NCI-H2081 treated with DMSO at 0.1 percent for 48 hours (cell line): ENCODE data around the gene R3HDM2.
"Not testable (repeated sequence)": the region's sequence is repeated elsewhere in the genome, so short reads cannot be mapped to it uniquely, and the experiment has no call there.

ENCODE experiments used
- DNase-seq: peaks from one replicate; lab custom pipeline; 2025; lab: John Stamatoyannopoulos, UW

The R3HDM2 gene

GRCh38 chr12:57426948-57427347 lies 3.9 kb downstream of the R3HDM2 start:
- DNase-seq: not testable (repeated sequence)

DNA sequence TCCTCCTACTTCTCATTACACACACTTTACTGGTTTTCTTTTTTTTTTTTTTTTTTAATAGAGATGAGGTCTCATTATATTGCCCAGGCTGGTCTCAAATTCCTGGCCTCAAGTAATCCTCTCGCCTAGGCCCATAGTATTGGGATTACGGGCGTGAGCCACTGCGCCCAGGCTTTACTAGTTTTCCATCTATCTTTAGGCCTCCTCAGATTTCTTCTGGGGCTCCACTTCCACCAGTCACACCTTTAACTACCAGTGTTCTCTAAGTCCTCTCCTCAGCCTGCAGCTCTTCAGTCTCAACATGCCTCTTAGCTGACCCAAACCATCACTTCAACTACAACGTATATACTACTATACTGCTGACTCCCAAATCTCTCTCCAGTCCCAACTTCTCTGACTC lies 10.4 kb downstream of the R3HDM2 start:
- DNase-seq: no peak

- DNase-seq: no peak
Measured at GRCh38 chr12:57419495-57419894, 11.3 kb downstream of the R3HDM2 start.

DNA sequence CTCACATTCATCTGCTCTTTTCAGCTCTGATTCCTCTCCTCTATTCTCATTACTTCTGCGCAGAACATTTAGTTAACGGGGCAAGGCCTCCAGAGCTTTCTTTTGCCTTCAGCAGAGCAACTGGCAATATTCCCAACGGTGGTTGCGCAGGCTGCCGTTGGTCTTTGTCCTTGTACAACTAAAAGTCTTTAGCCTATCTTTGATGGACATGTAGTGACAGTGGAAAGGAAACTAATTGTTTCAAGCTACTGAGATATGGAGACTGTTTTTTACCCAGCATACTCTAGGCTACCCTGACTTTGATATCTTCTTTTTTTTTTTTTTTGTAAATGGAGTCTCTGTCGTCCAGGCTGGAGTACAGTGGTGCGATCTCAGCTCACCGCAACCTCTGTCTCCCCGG lies 12.6 kb downstream of the R3HDM2 start:
- no peak for DNase-seq

DNA sequence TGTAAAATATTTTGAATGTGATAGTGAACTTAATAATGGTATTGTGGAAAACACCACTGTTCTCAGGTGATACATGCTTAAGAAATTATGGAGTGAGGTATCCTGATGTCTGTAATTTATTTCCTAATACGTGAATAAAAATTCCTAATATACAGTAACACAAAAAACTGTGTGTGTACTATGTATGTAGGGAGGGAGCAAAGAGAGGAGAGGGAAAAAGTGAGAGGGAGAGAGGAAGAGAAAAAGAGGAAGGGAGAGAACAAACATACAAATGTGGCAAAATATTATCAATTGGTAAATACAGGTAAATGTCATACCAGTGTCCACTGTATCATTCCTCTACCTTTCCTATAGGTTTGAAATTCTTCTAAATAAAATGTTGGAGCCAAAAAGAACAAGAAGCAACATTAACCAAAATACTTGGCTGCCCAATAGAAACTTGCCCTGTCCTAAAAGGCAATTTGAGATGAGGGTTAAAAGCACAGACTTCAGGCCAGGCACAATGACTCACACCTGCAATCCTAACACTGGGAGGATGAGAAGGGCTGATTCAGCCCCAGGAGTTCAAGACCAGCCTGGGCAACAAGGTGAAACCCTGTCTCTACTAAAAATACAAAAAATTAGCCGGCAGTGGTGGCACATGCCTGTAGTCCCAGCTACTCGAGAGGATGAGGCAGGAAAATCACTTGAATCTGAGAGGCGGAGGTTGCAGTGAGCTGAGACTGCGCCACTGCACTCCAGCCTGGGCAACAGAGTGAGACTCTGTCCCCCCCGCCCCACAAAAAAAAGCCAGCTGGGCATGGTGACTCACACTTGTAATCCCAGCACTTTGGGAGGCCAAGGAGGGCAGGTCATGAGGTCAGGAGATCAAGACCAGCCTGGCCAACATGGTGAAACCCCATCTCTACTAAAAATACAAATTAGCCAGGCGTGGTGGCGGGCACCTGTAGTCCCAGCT lies 14.5 kb downstream of the R3HDM2 start:
- no peak for DNase-seq

DNA sequence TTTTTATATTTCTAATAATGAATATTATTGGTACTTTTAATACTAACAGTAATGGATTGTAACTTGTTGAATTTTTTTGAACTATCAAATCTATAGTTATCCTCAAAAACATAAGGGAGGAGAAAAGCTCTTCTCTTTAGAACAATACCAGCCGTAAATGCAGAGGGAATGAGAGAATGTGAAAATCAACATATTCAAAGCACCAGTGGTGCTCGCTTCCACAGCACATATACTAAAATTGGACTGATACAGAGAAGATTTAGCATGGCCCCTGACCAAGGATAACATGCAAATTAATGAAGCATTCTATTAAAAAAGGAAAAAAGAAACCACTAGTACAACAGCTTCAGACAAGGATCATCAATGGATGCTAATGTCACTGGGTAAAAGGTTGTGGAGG lies 15.8 kb downstream of the R3HDM2 start:
- DNase-seq: no peak

DNA sequence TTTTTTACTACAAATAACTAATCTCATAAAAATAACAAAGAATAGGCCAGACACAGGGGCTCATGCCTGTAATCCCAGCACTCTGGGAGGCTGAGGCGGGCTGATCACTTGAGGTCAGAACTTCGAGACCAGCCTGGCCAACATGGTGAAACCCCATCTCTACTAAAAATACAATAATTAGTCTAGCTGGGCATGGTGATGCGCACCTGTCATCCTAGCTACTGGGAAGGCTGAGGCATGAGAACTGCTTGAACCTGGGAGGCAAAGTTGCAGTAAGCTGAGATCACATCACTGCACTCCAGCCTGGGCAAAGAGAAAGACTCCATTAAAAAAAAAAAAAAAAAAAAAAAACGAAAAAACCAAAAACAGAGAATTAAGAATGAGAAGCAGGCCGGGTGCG lies 16.7 kb downstream of the R3HDM2 start:
- not testable (repeated sequence) for DNase-seq

- DNase-seq: no peak
Measured at GRCh38 chr12:57410534-57410933, 20.3 kb downstream of the R3HDM2 start.

DNA sequence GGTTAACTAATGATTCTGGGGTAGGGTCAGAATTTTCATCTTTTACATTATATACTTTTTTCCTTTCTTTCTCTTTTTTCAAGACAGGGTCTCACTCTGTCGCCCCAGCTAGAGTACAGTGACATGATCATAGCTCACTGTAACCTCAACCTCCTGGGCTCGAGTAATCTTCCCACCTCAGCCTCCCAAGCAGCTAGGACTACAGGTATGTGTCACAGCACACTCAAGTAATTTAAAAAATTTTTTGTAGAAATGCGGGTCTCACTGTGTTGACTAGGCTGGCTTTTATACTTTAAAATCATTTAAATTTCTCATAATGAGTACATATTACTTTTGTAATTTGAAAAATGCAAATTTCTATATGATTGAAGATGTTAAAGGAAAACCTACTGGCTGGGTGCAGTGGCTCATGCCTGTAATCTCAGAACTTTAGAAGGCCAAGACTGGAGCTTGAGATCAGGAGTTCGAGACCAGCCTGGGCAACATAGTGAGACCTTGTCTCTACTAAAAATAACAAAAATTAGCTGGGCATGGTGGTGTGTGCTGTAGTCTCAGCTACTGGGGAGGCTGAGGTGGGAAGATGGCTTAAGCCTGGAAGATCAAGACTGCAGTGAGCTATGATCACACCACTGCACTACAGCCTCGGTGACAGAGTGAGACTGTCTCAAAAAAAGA lies 25.7 kb downstream of the R3HDM2 start:
- no peak for DNase-seq

DNA sequence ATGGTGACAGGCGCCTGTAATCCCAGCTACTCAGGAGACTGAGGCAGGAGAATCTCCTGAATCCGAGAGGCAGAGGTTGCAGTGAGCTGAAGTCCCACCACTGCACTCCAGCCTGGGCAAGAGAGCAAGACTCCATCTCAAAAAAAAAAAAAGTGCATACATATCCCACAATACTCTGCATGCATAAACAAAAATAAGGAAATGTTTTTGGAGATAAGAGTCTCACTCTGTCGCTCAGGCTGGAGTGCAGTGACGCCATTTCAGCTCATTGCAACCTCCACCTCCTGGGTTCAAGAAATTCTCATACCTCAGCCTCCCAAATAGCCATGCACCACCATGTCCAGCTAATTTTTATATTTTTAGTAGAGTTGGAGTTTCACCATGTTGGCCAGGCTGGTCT lies 28.7 kb downstream of the R3HDM2 start:
- not testable (repeated sequence) for DNase-seq

DNA sequence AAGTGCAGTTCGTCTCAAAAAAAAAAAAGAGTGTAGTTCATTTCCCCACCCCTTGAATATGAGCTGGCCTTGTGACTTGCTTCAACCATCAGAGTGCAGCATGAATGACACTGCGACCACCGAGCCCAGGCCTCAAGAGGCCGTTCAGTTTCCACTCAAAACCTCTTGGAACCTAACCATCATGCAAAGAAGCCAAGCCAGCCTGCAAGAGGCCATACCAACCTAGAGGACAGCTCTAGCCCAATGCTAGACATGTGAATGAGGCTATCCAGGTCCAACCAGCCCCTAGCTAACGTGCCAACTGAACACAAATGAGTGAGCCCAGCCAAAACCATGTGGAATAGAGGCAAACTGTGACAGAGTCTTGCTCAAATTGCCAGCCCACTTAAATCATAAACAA lies 29.7 kb downstream of the R3HDM2 start:
- DNase-seq: no peak

DNA sequence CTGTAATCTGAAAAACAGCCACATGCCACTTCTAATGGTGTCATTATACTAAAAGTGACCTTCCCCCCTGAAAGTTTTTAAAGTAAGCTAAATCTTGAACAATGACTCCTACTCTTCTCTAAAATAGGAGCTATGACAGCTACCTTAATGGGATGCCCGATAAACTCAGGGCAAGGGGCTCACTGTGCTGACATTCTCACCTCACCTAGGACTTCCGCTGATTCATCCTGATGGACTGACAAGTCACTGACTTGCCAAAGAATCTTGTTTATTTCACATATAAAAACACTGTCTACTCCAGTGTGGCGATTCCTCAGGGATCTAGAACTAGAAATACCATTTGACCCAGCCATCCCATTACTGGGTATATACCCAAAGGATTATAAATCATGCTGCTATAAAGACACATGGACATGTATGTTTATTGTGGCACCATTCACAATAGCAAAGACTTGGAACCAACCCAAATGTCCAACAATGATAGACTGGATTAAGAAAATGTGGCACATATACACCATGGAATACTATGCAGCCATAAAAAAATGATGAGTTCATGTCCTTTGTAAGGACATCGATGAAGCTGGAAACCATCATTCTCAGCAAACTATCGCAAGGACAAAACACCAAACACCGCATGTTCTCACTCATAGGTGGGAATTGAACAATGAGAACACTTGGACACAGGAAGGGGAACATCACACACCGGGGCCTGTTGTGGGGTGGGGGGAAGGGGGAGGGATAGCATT lies 31.0 kb downstream of the R3HDM2 start:
- DNase-seq: not testable (repeated sequence)

DNA sequence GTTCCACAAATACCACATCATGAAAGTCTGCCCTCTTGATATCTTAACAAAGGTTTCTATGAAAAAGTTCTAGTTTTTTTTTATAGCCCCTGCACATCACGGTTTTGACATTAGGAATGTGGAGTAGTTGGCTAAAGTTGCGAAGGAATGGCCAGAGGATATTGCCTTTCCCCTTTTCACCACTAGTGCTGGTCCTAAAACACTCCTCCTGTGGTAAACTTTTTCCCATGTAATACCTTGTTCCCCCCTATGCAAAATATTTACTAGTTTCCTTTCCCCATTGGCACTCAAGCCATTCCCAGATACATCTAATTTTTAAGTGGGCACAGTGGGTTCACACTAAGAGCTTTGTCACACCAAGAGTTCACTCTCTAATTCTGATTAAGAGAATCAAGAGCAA lies 33.4 kb downstream of the R3HDM2 start:
- no peak for DNase-seq

DNA sequence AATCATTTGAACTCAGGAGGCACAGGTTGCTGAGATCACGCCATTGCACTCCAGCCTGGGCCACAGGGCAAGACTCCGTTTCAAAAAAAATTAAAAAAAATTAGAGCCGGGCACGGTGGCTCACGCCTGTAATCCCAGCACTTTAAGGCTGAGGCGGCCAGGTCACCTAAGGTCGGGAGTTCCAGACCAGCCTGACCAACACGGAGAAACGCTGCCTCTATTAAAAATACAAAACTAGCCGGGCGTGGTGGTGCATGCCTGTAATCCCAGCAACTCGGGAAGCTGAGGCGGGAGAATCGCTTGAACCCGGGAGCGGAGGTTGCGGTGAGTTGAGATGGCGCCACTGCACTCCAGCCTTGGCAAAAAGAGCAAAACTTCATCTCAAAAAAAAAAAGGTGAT lies 35.7 kb downstream of the R3HDM2 start:
- no peak for DNase-seq

GRCh38 chr12:57390174-57390573 lies 40.7 kb downstream of the R3HDM2 start:
- no peak for DNase-seq

GRCh38 chr12:57389033-57389432 lies 41.8 kb downstream of the R3HDM2 start:
- DNase-seq: no peak

DNA sequence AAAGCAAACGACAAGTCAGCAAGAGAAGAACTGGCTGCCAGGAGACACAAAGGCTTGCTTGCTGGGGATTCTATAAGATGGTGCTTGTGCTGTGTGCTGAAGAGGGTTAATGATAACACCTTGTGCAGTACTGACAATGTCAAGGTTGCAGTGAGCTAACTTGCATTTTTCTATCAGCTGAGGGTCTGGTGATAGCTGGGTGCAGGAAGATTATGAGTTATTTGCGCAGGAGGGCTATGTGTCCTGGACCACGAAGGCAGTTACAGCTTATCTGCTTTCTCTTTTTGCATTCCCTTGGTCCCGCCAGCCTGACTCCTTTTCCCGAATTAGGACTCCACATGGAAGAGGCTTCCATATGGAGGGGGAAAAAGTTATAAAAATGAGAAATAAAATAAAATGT lies 42.4 kb downstream of the R3HDM2 start:
- DNase-seq: no peak

DNA sequence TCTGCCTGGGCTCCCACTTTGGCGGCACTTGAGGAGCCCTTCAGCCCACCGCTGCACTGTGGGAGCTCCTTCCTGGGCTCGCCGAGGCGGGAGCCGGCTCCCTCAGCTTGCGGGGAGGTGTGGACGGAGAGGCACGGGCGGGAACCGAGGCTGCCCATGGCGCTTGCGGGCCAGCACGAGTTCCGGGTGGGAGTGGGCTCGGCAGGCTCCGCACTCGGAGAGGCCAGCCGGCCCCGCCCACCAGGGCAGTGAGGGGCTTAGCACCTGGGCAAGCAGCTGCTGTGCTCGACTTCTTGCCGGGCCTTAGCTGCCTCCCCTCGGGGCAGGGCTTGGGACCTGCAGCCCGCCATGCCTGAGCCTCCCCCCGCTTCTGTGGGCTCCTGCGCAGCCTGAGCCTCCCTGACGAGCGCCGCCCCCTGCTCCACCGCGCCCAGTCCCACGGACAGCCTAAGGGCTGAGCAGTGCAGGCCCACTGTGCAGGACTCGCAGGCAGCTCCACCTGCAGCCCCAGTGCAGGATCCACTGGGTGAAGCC lies 44.6 kb downstream of the R3HDM2 start:
- no peak for DNase-seq

DNA sequence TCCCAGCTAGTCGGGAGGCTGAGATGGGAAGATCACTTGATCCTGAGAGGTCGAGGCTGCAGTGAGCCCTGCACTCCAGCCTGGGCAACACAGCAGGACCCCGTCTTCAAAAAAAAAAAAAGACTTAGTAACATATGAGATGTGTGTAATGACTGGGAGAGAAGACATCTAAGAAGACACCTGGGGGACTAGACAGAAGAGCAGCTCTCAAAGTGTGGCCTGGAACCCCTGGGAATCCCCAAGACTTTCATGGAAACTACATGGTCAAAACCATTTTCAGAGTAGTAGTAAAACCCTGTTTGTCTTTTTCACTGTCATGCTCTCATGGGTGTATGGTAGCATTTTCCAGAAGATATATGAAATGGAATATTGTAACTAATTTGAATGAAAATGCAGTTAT lies 45.3 kb downstream of the R3HDM2 start:
- DNase-seq: no peak

GRCh38 chr12:57384478-57384877 lies 46.4 kb downstream of the R3HDM2 start:
- no peak for DNase-seq

- DNase-seq: no peak
Measured at GRCh38 chr12:57381693-57382220, 49.1 kb downstream of the R3HDM2 start.

GRCh38 chr12:57380300-57380699 lies 50.5 kb downstream of the R3HDM2 start:
- DNase-seq: no peak
